GM18502 (cell line): ENCODE measurements around the gene PIM1.
A peak's percentile ranks its signal among the peaks of the same experiment; 100 is the strongest.

ENCODE experiments used
- ATAC-seq: cut with Tn5 transposase; IDR thresholded peaks from one replicate; pipeline ENCODE4 v1.9.1; 2021; ENCODE audit warnings: mild to moderate bottlenecking; ENCODE audit not compliant: unreplicated experiment, poor library complexity

PIM1 gene

GRCh38 chr6:37137201-37138090 is 32.5 kb upstream of the PIM1 start:
- no peak for ATAC-seq

- ATAC-seq = no peak
Measured at GRCh38 chr6:37138856-37139229, 31.1 kb upstream of the PIM1 start.

- ATAC-seq = no peak
Measured at GRCh38 chr6:37139230-37139962, 30.6 kb upstream of the PIM1 start.

- ATAC-seq = no peak
Measured at GRCh38 chr6:37140145-37140544, 29.8 kb upstream of the PIM1 start.

GRCh38 chr6:37141281-37142049 is 28.5 kb upstream of the PIM1 start:
- ATAC-seq = no peak

- ATAC-seq = no peak
Measured at GRCh38 chr6:37142050-37142614, 27.8 kb upstream of the PIM1 start.

GRCh38 chr6:37143585-37143984 is 26.4 kb upstream of the PIM1 start:
- no peak for ATAC-seq

- ATAC-seq = no peak
Measured at GRCh38 chr6:37145443-37145842, 24.5 kb upstream of the PIM1 start.

GRCh38 chr6:37146735-37147157 is 23.2 kb upstream of the PIM1 start:
- no peak for ATAC-seq

- no peak for ATAC-seq
Measured at GRCh38 chr6:37149745-37150144, 20.2 kb upstream of the PIM1 start.

- no peak for ATAC-seq
Measured at GRCh38 chr6:37150314-37150713, 19.6 kb upstream of the PIM1 start.

- ATAC-seq = peak; percentile 89
Measured at GRCh38 chr6:37155394-37156312, 14.3 kb upstream of the PIM1 start.

- ATAC-seq = no peak
Measured at GRCh38 chr6:37158508-37158907, 11.4 kb upstream of the PIM1 start.

- peak; percentile 62 for ATAC-seq
Measured at GRCh38 chr6:37160922-37161778, 8.8 kb upstream of the PIM1 start.

GRCh38 chr6:37162740-37163139 is 7.2 kb upstream of the PIM1 start:
- no peak for ATAC-seq

GRCh38 chr6:37168163-37168758 is 1.7 kb upstream of the PIM1 start:
- no peak for ATAC-seq

- ATAC-seq = no peak
Measured at GRCh38 chr6:37168811-37169495, 999 bp upstream of the PIM1 start.
